ENCODE results near the gene PNKP. TPM values are rescaled to one million over a fixed set of nuclear protein-coding genes. Genes with fewer than 3 reads are reported as not detected.

The PNKP gene
- total and polyA plus RNA-seq, 5 donors, result 38.6 to 144 (median 40.8) TPM

DNA sequence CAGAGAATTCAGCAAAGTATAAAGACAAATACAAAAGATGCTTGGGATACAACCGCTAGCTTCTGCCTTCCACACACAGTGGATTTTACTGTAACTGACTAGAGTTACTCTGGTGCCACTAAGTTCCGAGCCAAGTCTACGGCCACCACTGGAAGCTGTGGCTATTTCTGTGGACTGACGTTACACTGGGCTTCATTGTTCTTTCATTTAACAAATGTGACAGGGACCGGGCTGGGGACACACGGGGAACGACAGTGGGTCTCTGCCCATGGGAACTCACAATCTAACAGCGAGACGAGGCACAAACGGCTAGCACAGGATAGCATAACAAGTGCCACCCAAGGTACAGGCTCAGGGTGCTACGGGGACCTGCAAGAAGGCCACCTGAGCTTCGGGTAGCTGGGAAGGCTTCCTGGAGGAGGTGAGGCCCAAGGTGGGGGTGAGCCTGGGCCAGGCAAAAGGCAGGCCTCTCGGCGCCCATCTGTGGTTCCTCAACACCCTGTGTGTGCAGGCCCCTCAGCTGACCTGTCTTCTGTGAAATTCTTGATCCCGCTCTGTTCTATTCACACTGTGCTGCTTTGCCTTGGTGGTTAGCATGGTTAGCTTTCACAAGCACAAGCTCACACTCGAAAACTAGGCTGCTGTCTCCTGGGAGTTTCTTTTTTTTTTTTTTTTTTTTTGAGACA lies 39.6 kb upstream of the PNKP start:
- Histone ChIP-seq H3K9me3 (ENCODE audit: control insufficient read depth, low read length) (no peaks in the 10 kb centered on the region), H3K27me3 (ENCODE audit: control insufficient read depth, insufficient read depth) (no peaks in the 10 kb centered on the region), H3K27ac (ENCODE audit: low read length) (no peak overlapping the region), H3K4me3 (ENCODE audit: low read length) (no peak overlapping the region), H3K4me1 (ENCODE audit: control insufficient read depth, insufficient read depth, low read length) (no peaks in the 10 kb centered on the region)
- ATAC-seq (no peak), DNase-seq (no peak)
- WGBS, result 91% methylated on average over 16 of the region's 16 CpGs
- intact Hi-C loops (cut with DNase I), result no loop called here

- DNase-seq (no peak), ATAC-seq (no peak)
- Histone ChIP-seq H3K27me3 (ENCODE audit: control insufficient read depth, insufficient read depth) (no peaks in the 10 kb centered on the region), H3K4me1 (ENCODE audit: control insufficient read depth, insufficient read depth, low read length) (no peaks in the 10 kb centered on the region), H3K9me3 (ENCODE audit: control insufficient read depth, low read length) (no peaks in the 10 kb centered on the region), H3K4me3 (ENCODE audit: low read length) (no peak overlapping the region), H3K27ac (ENCODE audit: low read length) (no peak overlapping the region)
- WGBS, result 55% methylated on average over 6 of the region's 6 CpGs
- intact Hi-C loops (cut with DNase I), result no loop called here
These were observed 36.8 kb upstream of the PNKP start for GRCh38 chr19:49904136-49904535.

DNA sequence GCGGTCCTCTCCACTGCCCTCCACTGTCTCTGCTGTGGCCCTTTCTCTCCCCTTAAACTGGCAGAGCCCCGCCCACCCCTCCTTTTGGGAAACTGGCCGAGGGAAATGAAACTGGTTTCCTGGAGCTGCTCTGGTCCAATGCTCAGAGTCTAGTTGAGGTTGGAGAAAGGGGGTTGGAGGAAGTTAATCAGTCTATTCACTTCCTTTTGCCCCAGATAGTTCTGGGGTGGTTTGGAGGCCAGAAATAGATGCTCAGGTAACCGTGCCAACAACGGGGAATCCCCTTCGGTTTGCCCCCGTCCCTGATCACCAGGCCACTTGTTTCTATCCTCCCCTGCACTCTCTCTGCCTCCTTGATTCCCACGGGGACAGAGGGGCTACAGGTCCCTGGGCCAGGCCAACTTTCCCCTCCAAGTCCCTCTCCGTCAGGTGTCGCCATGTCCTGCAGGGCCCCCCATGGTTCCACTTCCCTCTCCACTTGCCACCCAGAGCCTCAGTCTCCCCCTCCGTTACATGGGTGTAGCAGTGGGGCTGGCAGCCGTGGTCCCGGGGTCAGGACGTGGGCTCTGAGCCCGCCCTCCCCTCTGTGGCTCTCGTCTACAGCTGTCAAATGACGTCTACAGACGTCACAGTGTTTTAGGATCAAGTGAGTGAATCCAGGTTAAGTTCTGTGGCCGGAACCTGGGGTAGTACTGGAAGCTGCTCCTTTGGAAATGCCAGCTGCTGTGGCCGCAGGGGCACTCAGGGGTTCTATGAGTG lies 29.7 kb upstream of the PNKP start, which contains the start of gene IL4I1:
Gene IL4I1 (minus strand): TSS at position 25 of the 759 bp plus-strand sequence. CDS start 727 bp downstream, outside the sequence.
- Histone ChIP-seq H3K4me3 (ENCODE audit: low read length) (no peak within 1 kb of the TSS), H3K4me1 (ENCODE audit: control insufficient read depth, insufficient read depth, low read length) (no peaks in the 10 kb centered on the region), H3K27me3 (ENCODE audit: control insufficient read depth, insufficient read depth) (no peaks in the 10 kb centered on the region), H3K27ac (ENCODE audit: low read length) (no peak within 1 kb of the TSS), H3K9me3 (ENCODE audit: control insufficient read depth, low read length) (no peaks in the 10 kb centered on the region)
- peak; percentile 28 to 39 for ATAC-seq
- intact Hi-C loops (cut with DNase I), result no loop called here
- 38% methylated on average over 19 of the region's 20 CpGs for WGBS
- peak in 2 of 3 donors; percentile 67 to 75 for DNase-seq

DNA sequence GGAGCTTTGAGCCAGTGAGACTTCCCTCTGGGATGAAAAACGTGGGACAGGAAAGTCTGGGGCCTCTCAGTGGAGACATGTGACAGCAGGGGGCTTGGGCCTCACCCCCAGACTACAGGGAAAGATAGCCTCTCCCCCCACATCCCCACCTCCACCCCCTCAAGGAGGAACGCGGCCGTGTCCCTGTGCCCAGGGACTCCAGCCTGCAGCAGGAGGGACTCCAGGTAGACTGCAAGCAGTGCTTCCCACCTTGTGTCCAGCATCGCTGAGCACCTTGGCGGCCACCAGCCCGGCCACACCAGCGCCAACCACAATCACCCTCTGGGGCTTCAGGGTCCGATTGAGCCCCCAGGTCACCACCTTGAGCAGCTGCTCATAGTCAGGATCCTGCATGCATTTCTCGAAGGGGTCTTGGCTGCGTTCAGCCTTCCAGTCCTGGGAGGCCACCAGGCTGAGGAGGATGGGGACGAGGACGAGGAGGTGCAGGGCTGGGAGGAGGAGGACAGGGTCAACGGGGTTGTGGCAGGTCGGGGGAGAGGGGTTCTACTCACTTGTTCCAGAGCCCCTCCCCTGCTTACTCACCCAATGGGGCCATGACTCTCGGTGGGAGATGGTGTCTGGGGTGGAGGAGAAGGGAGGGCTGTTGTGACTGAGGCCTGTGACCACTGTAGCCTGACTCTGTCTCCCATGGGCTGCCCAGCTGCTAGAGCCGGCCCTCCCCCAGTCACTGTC lies 28.4 kb upstream of the PNKP start:
- no peak overlapping the region for H3K27ac ChIP-seq (ENCODE audit: low read length)
- no peaks in the 10 kb centered on the region for H3K27me3 ChIP-seq (ENCODE audit: control insufficient read depth, insufficient read depth)
- H3K4me1 ChIP-seq (ENCODE audit: control insufficient read depth, insufficient read depth, low read length), result no peaks in the 10 kb centered on the region
- H3K9me3 ChIP-seq (ENCODE audit: control insufficient read depth, low read length), result no peaks in the 10 kb centered on the region
- intact Hi-C loops (cut with DNase I), result no loop called here
- WGBS, result 75% methylated on average over 17 of the region's 17 CpGs
- ATAC-seq (no peak), DNase-seq (peak in 1 of 3 donors; percentile 58)
- H3K4me3 ChIP-seq (ENCODE audit: low read length), result no peak overlapping the region

- intact Hi-C loops (cut with DNase I), result no loop called here
- no peak overlapping the region for H3K27ac ChIP-seq (ENCODE audit: low read length)
These were observed 27.6 kb upstream of the PNKP start for GRCh38 chr19:49894879-49895565.

GRCh38 chr19:49894011-49894664 lies 26.8 kb upstream of the PNKP start:
- H3K27ac ChIP-seq (ENCODE audit: low read length), result no peak overlapping the region
- H3K9me3 ChIP-seq (ENCODE audit: control insufficient read depth, low read length), result no peaks in the 10 kb centered on the region
- no peaks in the 10 kb centered on the region for H3K27me3 ChIP-seq (ENCODE audit: control insufficient read depth, insufficient read depth)
- WGBS, result 92% methylated on average over 18 of the region's 18 CpGs
- H3K4me3 ChIP-seq (ENCODE audit: low read length), result no peak overlapping the region
- intact Hi-C loops (cut with DNase I), result no loop called here
- no peak for ATAC-seq
- DNase-seq, result peak in 2 of 3 donors; percentile 34 to 58
- no peaks in the 10 kb centered on the region for H3K4me1 ChIP-seq (ENCODE audit: control insufficient read depth, insufficient read depth, low read length)

More at GRCh38 chr19:49894879-49895565, 27.6 kb upstream of the PNKP start:
- H3K27me3 ChIP-seq (ENCODE audit: control insufficient read depth, insufficient read depth), result no peaks in the 10 kb centered on the region
- ATAC-seq (no peak), DNase-seq (peak in 1 of 3 donors; percentile 36)
- no peak overlapping the region for H3K4me3 ChIP-seq (ENCODE audit: low read length)
- H3K4me1 ChIP-seq (ENCODE audit: control insufficient read depth, insufficient read depth, low read length), result no peaks in the 10 kb centered on the region
- WGBS, result 87% methylated on average over 17 of the region's 17 CpGs
- no peaks in the 10 kb centered on the region for H3K9me3 ChIP-seq (ENCODE audit: control insufficient read depth, low read length)

DNA sequence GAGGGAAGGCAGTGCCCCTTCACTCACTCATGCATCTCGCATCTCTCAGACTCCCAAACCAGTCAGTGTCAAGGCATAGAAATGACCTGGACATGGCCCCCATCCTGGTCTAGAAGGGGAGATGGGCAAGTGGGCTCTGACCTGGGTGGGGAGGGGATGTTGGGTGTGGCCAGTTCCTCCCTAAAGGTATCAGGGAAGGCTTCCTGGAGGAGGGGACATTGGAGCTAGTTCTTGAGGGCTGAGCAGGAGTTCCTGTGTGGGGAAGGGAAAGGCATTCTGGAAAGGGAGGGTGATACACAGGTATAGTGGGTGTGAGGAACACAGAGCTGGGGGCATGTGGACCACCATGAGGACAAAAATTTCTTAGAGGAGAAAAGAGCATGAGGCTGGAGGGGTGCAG lies 25.3 kb upstream of the PNKP start:
- WGBS, result 90% methylated on average over 1 of the region's 1 CpG
- ATAC-seq (no peak), DNase-seq (no peak)
- Histone ChIP-seq H3K4me3 (ENCODE audit: low read length) (no peak overlapping the region), H3K4me1 (ENCODE audit: control insufficient read depth, insufficient read depth, low read length) (no peaks in the 10 kb centered on the region), H3K27me3 (ENCODE audit: control insufficient read depth, insufficient read depth) (no peaks in the 10 kb centered on the region), H3K27ac (ENCODE audit: low read length) (no peak overlapping the region), H3K9me3 (ENCODE audit: control insufficient read depth, low read length) (no peaks in the 10 kb centered on the region)
- intact Hi-C loops (cut with DNase I), result no loop called here

- intact Hi-C loops (cut with DNase I), result no loop called here
- no peak overlapping the region for H3K4me3 ChIP-seq (ENCODE audit: low read length)
- H3K9me3 ChIP-seq (ENCODE audit: control insufficient read depth, low read length), result no peaks in the 10 kb centered on the region
- no peaks in the 10 kb centered on the region for H3K27me3 ChIP-seq (ENCODE audit: control insufficient read depth, insufficient read depth)
- DNase-seq (peak in 1 of 3 donors; percentile 38), ATAC-seq (no peak)
- WGBS, result 82% methylated on average over 17 of the region's 17 CpGs
- H3K27ac ChIP-seq (ENCODE audit: low read length), result no peak overlapping the region
- H3K4me1 ChIP-seq (ENCODE audit: control insufficient read depth, insufficient read depth, low read length), result no peaks in the 10 kb centered on the region
These were observed 24.0 kb upstream of the PNKP start for GRCh38 chr19:49891393-49891792.

DNA sequence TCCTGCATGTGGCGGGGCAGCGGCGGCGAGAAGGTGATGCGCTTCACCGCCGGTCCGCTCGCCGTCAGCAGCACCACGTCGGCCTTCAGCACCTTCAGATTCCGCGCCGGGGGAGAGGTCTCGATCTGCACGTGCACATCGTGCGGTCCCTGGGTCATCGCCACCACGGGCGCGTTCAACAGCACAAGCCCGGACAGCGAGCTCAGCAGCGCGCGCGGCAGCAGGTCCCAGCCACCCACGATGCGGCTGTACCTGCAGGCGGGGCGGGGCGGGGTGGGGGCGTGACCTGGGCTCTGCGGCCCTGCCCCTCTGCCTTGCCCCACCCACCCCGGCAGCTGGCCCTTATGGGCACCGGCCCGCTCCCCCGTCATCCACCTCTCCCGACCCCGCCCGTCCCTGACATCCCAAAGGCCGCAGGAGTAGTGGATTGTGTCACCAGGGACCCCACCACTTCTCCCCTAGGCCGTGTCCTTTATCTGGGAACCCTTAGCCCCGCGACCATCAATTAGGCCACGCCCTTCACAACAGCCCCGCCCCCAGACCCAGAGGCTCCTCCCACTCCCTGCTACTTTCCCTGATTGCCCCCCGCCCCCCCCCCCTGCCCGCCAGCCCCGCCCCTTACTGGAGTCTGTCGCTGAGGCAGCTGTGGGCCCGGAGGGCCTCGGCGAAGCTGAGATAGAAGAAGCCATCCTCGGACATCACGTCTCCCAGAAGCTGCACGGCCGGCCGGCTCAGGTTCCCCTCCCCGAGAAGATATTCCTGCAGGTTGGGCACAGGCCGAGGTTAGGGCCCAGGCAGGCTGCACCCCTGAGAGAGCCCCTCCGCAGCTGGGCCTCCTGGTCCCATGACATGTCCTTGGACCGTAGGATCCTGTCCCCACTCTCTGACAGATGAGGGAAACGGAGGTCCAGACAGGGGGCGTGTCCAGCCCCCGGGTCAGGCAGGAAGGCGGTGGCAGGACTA lies 23.3 kb upstream of the PNKP start:
- H3K27me3 ChIP-seq (ENCODE audit: control insufficient read depth, insufficient read depth), result no peaks in the 10 kb centered on the region
- ATAC-seq, result peak; percentile 34
- no peaks in the 10 kb centered on the region for H3K4me1 ChIP-seq (ENCODE audit: control insufficient read depth, insufficient read depth, low read length)
- intact Hi-C loops (cut with DNase I), result no loop called here
- WGBS, result 10% methylated on average over 69 of the region's 69 CpGs
- no peaks in the 10 kb centered on the region for H3K9me3 ChIP-seq (ENCODE audit: control insufficient read depth, low read length)
- no peak overlapping the region for H3K4me3 ChIP-seq (ENCODE audit: low read length)
- no peak overlapping the region for H3K27ac ChIP-seq (ENCODE audit: low read length)
- DNase-seq, result peak in 2 of 3 donors; percentile 68 to 75

All from right cardiac atrium (tissue), 5 donors.